Small intestine (tissue), 7 donors: ENCODE measurements around the gene GADD45B. TPM values are rescaled to one million over a fixed set of nuclear protein-coding genes. Genes with fewer than 3 reads are reported as not detected.
A peak's percentile ranks its signal among the peaks of the same experiment; 100 is the strongest.
"Not testable (repeated sequence)": the region's sequence is repeated elsewhere in the genome, so short reads cannot be mapped to it uniquely, and the experiment has no call there.

ENCODE experiments used
- DNase-seq, 2 donors: peaks; one replicate each; pipeline versions ENCODE4 v3.0.0 to v3.0.0-alpha.2; 2013
- FAIRE-seq: peaks from 2 replicates; lab custom pipeline; 2012; peaks lifted over from hg19 to GRCh38; lab: Jason Lieb, UNC
- H3K27ac ChIP-seq, 3 donors: one replicate each; pipeline ENCODE4 v1.5.1; 2013; ENCODE audit warnings: low read length in 2 of 3, mild to moderate bottlenecking in 2 of 3, control low read depth in 1 of 3, inconsistent platforms in 1 of 3, low read depth in 1 of 3, moderate library complexity in 1 of 3
- H3K27me3 ChIP-seq, 3 donors: one replicate each; pipeline ENCODE4 v1.6.1; 2013; ENCODE audit warnings: low read length in 3 of 3, inconsistent platforms in 1 of 3; ENCODE audit not compliant: control insufficient read depth in 3 of 3, insufficient read depth in 3 of 3
- H3K36me3 ChIP-seq, 3 donors: one replicate each; pipeline ENCODE4 v1.6.1; 2013; ENCODE audit warnings: low read length in 3 of 3, inconsistent platforms in 1 of 3, low read depth in 1 of 3, mild to moderate bottlenecking in 1 of 3, moderate library complexity in 1 of 3; ENCODE audit not compliant: control insufficient read depth in 3 of 3, insufficient read depth in 2 of 3
- H3K4me1 ChIP-seq, 3 donors: one replicate each; pipeline ENCODE4 v1.6.1; 2013; ENCODE audit warnings: low read length in 2 of 3, inconsistent platforms in 1 of 3, low read depth in 1 of 3, mild to moderate bottlenecking in 1 of 3, moderate library complexity in 1 of 3; ENCODE audit not compliant: control insufficient read depth in 3 of 3, insufficient read depth in 2 of 3
- H3K4me3 ChIP-seq, 3 donors: one replicate each; pipeline ENCODE4 v1.5.1; 2013; ENCODE audit warnings: low read length in 3 of 3, control low read depth in 1 of 3, inconsistent platforms in 1 of 3, low read depth in 1 of 3, mild to moderate bottlenecking in 1 of 3, moderate library complexity in 1 of 3
- H3K9me3 ChIP-seq, 2 donors: one replicate each; pipeline ENCODE4 v1.6.1; 2013; ENCODE audit warnings: low read depth in 1 of 2, low read length in 1 of 2; ENCODE audit not compliant: control insufficient read depth in 2 of 2, insufficient read depth in 1 of 2
- WGBS, 3 donors: extraction: QIAGEN DNeasy Blood & Tissue Kit; methylation state at CpG; one replicate each; pipeline ENCODE4 v1.1.7; 2013; 5-methylcytosine and 5-hydroxymethylcytosine counted together
- polyA plus RNA-seq, 4 donors: library from polyadenylated mRNA; stranded (reverse) in 3 of 4; unstranded in 1 of 4; fragments of 200-250 nt in 3 of 4; fragments of 120-200 nt in 1 of 4; gene quantifications; one replicate each; pipeline versions ENCODE4 v1.2.1 to v1.2.3, GENCODE V29; 2013
- donor health status: healthy with polysubstance abuse.
- donor health status: control.
- donor health status: control.
- donor health status: Bipolar disorder and iron deficiency.
- donor health status: healthy.

The GADD45B gene
- polyA plus RNA-seq, 4 donors: 12.1 to 40.4 (median 15.1) TPM

DNA sequence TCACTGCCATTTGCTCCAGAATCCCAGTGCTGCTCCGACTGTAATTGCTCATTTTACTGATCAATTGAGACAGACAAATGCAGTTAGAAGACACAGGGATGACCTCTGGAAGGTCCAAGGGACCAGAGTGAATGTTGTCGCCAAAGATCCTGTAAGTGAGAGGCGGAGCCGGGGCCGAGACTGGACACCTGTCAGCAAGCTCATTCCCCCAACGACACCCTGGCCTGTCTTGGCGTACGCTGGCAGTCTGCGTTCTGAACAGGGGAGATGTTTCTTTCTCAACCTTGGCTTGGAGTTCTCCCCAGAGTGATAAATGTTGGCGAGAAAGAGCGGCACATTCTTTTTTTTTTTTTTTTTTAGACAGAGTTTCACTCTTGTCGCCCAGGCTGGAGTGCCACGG lies 24.2 kb downstream of the GADD45B start:
- peaks cover 0 to 33% (median 0%) of the 10 kb centered on the region in 3 donors for H3K27me3 ChIP-seq
- DNase-seq (no peak), FAIRE-seq (no peak)
- H3K4me3 ChIP-seq: no peak overlapping the region
- H3K36me3 ChIP-seq: no peaks in the 10 kb centered on the region
- peaks cover 0 to 8% (median 6%) of the 10 kb centered on the region in 3 donors for H3K4me1 ChIP-seq
- 73 to 89% (median 86%) methylated on average over 13 of the region's 13 CpGs for whole genome bisulfite sequencing, 3 donors
- H3K9me3 ChIP-seq: peaks cover 0 to 5% of the 10 kb centered on the region in 2 donors
- no peak overlapping the region for H3K27ac ChIP-seq

- Histone ChIP-seq H3K9me3 (peaks cover 0 to 5% of the 10 kb centered on the region in 2 donors), H3K27ac (no peak overlapping the region), H3K36me3 (no peaks in the 10 kb centered on the region), H3K27me3 (peaks cover 0 to 27% (median 0%) of the 10 kb centered on the region in 3 donors), H3K4me3 (no peak overlapping the region), H3K4me1 (peaks cover 0 to 2% (median under 1%) of the 10 kb centered on the region in 3 donors)
- FAIRE-seq: no peak
- DNase-seq: no peak
- WGBS, 3 donors: 51 to 63% (median 57%) methylated on average over 10 to 12 of the region's 12 CpGs
Measured at GRCh38 chr19:2500841-2501261, 24.9 kb downstream of the GADD45B start.

GRCh38 chr19:2503521-2504109 lies 27.7 kb downstream of the GADD45B start:
- peaks cover 0 to 27% (median 0%) of the 10 kb centered on the region in 3 donors for H3K27me3 ChIP-seq
- H3K36me3 ChIP-seq: no peaks in the 10 kb centered on the region
- no peaks in the 10 kb centered on the region for H3K9me3 ChIP-seq
- 35 to 42% (median 37%) methylated on average over 21 of the region's 21 CpGs for WGBS, 3 donors
- FAIRE-seq (no peak), DNase-seq (peak in 1 of 2 donors; percentile 41)
- no peak overlapping the region for H3K27ac ChIP-seq
- H3K4me3 ChIP-seq: no peak overlapping the region
- H3K4me1 ChIP-seq: no peaks in the 10 kb centered on the region

DNA sequence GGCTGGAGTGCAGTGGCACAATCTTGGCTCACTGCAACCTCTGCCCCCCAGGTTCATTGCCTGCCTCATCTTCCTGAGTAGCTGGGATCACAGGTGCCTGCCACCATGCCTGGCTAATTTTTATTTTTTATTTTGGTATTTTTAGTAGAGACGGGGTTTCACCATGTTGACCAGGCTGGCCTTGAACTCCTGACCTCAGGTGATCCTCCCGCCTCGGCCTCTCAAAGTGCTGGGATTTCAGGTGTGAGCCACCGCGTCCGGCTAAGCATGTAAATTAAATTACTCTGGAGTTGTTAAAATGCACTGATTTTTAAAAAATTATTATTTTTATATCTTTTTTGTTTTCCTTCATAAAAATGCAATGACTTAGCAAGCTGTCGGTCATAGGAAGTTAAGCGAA lies 30.7 kb downstream of the GADD45B start:
- H3K27me3 ChIP-seq: peaks cover 0 to 14% (median 0%) of the 10 kb centered on the region in 3 donors
- H3K4me1 ChIP-seq, H3K4me3 ChIP-seq, H3K36me3 ChIP-seq, DNase-seq, H3K27ac ChIP-seq, H3K9me3 ChIP-seq, FAIRE-seq: not testable (repeated sequence)
- WGBS, 3 donors: 55 to 70% (median 64%) methylated on average over 8 of the region's 8 CpGs

DNA sequence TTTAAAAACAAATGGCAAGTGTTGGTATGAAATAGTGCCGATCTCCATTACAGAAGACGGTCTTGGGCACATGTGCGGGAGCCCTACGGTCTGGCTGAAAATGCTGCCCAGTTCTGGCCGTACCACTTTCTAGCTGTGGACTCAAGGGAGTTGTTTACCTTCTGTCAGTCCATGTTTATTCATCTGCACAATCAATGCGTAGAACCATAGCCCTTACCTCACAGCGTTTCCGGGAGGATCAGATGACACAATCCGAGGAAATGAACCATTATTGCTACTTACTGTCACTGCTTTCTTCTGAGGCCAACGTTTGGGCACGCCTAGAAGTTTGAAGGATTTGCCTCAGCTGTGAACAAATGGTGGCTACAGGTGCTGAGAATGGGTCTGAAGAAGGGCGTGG lies 31.2 kb downstream of the GADD45B start:
- H3K36me3 ChIP-seq: no peaks in the 10 kb centered on the region
- WGBS, 3 donors: 7 to 18% (median 12%) methylated on average over 12 of the region's 12 CpGs
- H3K4me1 ChIP-seq: no peaks in the 10 kb centered on the region
- H3K27me3 ChIP-seq: peaks cover 0 to 12% (median 0%) of the 10 kb centered on the region in 3 donors
- peak; percentile 59 to 71 for DNase-seq
- peak overlapping the region in 1 of 3 donors; percentile 22 for H3K27ac ChIP-seq
- H3K9me3 ChIP-seq: peaks cover 0 to 2% of the 10 kb centered on the region in 2 donors
- no peak overlapping the region for H3K4me3 ChIP-seq
- no peak for FAIRE-seq

DNA sequence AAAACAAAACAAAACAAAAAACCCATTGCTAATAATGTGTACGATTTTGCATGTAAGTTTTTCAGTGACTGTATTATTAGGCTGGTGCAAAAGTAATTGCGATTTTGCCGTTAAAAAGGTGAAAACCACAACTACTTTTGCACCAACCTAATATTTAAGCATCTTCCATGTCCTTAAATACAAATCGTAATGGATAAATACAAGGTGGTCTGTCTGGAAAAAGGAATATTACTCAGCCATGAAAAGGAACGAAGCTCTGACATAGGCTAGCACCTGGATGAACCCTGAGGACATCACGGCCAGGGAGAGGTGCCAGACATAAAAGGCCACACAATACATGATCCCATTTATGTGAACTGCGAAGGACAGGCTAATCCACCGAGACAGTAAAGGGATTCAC lies 33.2 kb downstream of the GADD45B start:
- no peak for FAIRE-seq
- 91 to 95% (median 95%) methylated on average over 8 of the region's 8 CpGs for WGBS, 3 donors
- H3K36me3 ChIP-seq: no peaks in the 10 kb centered on the region
- no peaks in the 10 kb centered on the region for H3K4me1 ChIP-seq
- H3K4me3 ChIP-seq: no peak overlapping the region
- peaks cover 0 to 2% of the 10 kb centered on the region in 2 donors for H3K9me3 ChIP-seq
- no peak overlapping the region for H3K27ac ChIP-seq
- DNase-seq: no peak
- peaks cover 0 to 6% (median 0%) of the 10 kb centered on the region in 3 donors for H3K27me3 ChIP-seq

- Histone ChIP-seq H3K4me1 (no peaks in the 10 kb centered on the region), H3K4me3 (no peak overlapping the region), H3K9me3 (peaks cover 0 to 2% of the 10 kb centered on the region in 2 donors), H3K36me3 (no peaks in the 10 kb centered on the region), H3K27me3 (peaks cover 0 to 4% (median 0%) of the 10 kb centered on the region in 3 donors), H3K27ac (no peak overlapping the region)
- WGBS, 3 donors: 65 to 80% (median 70%) methylated on average over 17 to 22 of the region's 22 CpGs
- DNase-seq: no peak
- FAIRE-seq: no peak
Measured at GRCh38 chr19:2511570-2511969, 35.6 kb downstream of the GADD45B start.

DNA sequence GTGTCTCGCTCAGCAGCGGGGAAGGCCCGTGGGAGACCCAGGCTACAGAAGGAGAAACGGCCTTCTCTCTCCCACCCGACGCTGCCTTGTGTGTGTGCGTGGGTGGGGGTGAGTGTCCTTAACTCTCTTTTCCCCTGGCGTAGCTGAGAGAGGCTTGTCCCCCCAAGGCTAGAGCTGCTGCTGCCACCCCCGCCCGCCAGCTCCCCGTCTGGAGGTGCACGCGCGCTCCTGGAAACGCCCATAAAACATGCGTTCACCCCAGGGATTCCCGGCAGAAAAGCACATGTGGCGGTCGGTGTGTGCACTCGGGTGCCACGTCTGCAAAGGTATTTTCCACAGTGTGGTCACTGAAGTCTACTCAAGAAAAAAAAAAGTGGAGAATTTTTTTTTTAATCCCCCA lies 36.1 kb downstream of the GADD45B start:
- 63 to 84% (median 72%) methylated on average over 18 to 21 of the region's 21 CpGs for WGBS, 3 donors
- H3K9me3 ChIP-seq: peaks cover 0 to 2% of the 10 kb centered on the region in 2 donors
- FAIRE-seq: no peak
- no peaks in the 10 kb centered on the region for H3K36me3 ChIP-seq
- H3K4me3 ChIP-seq: no peak overlapping the region
- H3K4me1 ChIP-seq: no peaks in the 10 kb centered on the region
- H3K27me3 ChIP-seq: peaks cover 0 to 3% (median 0%) of the 10 kb centered on the region in 3 donors
- DNase-seq: no peak
- H3K27ac ChIP-seq: no peak overlapping the region
